ENCODE results near the gene LGALS14. TPM values are rescaled to one million over a fixed set of nuclear protein-coding genes. Genes with fewer than 3 reads are reported as not detected.
"Not testable (repeated sequence)": the region's sequence is repeated elsewhere in the genome, so short reads cannot be mapped to it uniquely, and the experiment has no call there.

The LGALS14 gene
- total RNA-seq: not detected

- no peak within 1 kb of the TSS for H3K4me3 ChIP-seq
- H3K36me3 ChIP-seq: no peaks in the 10 kb centered on the region
- DNase-seq (ENCODE audit: low spot score in 2 of 2): no peak
- no peaks in the 10 kb centered on the region for H3K27me3 ChIP-seq
- H3K4me1 ChIP-seq: no peaks in the 10 kb centered on the region
- intact Hi-C loops (cut with DNase I): no loop called here
- H3K9me3 ChIP-seq: no peaks in the 10 kb centered on the region
- no peak for TF ChIP-seq CTCF (IDR thresholded peaks at IDR 0.05)
- H3K27ac ChIP-seq: no peak within 1 kb of the TSS
Observed at GRCh38 chr19:39704181-39705044, at the start of gene LGALS14. Gene LGALS14, plus strand, starts transcription at chr19:39704481. Its CDS starts 48 bp downstream, at chr19:39704529.

- intact Hi-C loops (cut with DNase I): no loop called here
- no peaks in the 10 kb centered on the region for H3K36me3 ChIP-seq
- no peaks in the 10 kb centered on the region for H3K27me3 ChIP-seq
- no peak within 1 kb of the TSS for H3K4me3 ChIP-seq
- no peak for DNase-seq (ENCODE audit: low spot score in 2 of 2)
- H3K4me1 ChIP-seq: no peaks in the 10 kb centered on the region
- no peak for TF ChIP-seq CTCF (IDR thresholded peaks at IDR 0.05)
- no peak within 1 kb of the TSS for H3K27ac ChIP-seq
- H3K9me3 ChIP-seq: no peaks in the 10 kb centered on the region
Observed at GRCh38 chr19:39655613-39656012, 48.7 kb upstream of the LGALS14 start, which contains the start of gene LGALS16. Gene LGALS16, plus strand, starts transcription at chr19:39655913. Its CDS starts 49 bp downstream, at chr19:39655962.

GRCh38 chr19:39659791-39660190 is 44.5 kb upstream of the LGALS14 start:
- Histone ChIP-seq H3K27ac (no peak overlapping the region), H3K36me3 (no peaks in the 10 kb centered on the region), H3K4me1 (no peaks in the 10 kb centered on the region), H3K4me3 (no peak overlapping the region), H3K9me3 (no peaks in the 10 kb centered on the region), H3K27me3 (no peaks in the 10 kb centered on the region)
- intact Hi-C loops (cut with DNase I): no loop called here
- DNase-seq (ENCODE audit: low spot score in 2 of 2): no peak
- no peak for TF ChIP-seq CTCF (IDR thresholded peaks at IDR 0.05)

- Histone ChIP-seq H3K36me3 (no peaks in the 10 kb centered on the region), H3K4me3 (no peak overlapping the region), H3K4me1 (no peaks in the 10 kb centered on the region), H3K9me3 (no peaks in the 10 kb centered on the region), H3K27me3 (no peaks in the 10 kb centered on the region), H3K27ac (no peak overlapping the region)
- intact Hi-C loops (cut with DNase I): no loop called here
- TF ChIP-seq CTCF (IDR thresholded peaks at IDR 0.05): no peak
- DNase-seq (ENCODE audit: low spot score in 2 of 2): no peak
Observed at GRCh38 chr19:39660661-39661060, 43.6 kb upstream of the LGALS14 start.

- Histone ChIP-seq H3K36me3 (no peaks in the 10 kb centered on the region), H3K9me3 (no peaks in the 10 kb centered on the region), H3K4me1 (no peaks in the 10 kb centered on the region), H3K27me3 (no peaks in the 10 kb centered on the region), H3K4me3 (no peak overlapping the region), H3K27ac (no peak overlapping the region)
- no peak for TF ChIP-seq CTCF (IDR thresholded peaks at IDR 0.05)
- DNase-seq (ENCODE audit: low spot score in 2 of 2): no peak
- intact Hi-C loops (cut with DNase I): no loop called here
Observed at GRCh38 chr19:39661565-39661964, 42.7 kb upstream of the LGALS14 start.

- H3K4me3 ChIP-seq; H3K9me3 ChIP-seq; H3K36me3 ChIP-seq; H3K27me3 ChIP-seq; DNase-seq (ENCODE audit: low spot score in 2 of 2); H3K4me1 ChIP-seq; H3K27ac ChIP-seq; intact Hi-C loops (cut with DNase I): not testable (repeated sequence)
Observed at GRCh38 chr19:39669860-39670259, 34.4 kb upstream of the LGALS14 start.
